Neutrophil (primary cell): ENCODE results near the gene ZFAND6.

ENCODE experiments used
- H3K27ac ChIP-seq: fragments of 200-600 bp; sonication (generic); 2 replicates; pipeline ENCODE4 v1.5.1; 2016; ENCODE audit warnings: mild to moderate bottlenecking, moderate library complexity
- H3K27me3 ChIP-seq: fragments of 200-600 bp; sonication (generic); 2 replicates; pipeline ENCODE4 v1.6.0; 2016; ENCODE audit warnings: mild to moderate bottlenecking
- H3K36me3 ChIP-seq: fragments of 200-600 bp; sonication (generic); 2 replicates; pipeline ENCODE4 v1.5.1; 2017
- H3K4me1 ChIP-seq, 2 experiments: fragments of 200-600 bp in 1 of 2; sonication (generic) in 1 of 2; 1 replicate in 1 of 2; 2 replicates in 1 of 2; pipeline versions ENCODE4 v1.5.1 to v1.6.1; 2013 to 2016; ENCODE audit warnings: low read depth in 1 of 2, low read length in 1 of 2, mild to moderate bottlenecking in 1 of 2, moderate library complexity in 1 of 2; ENCODE audit not compliant: control insufficient read depth in 1 of 2, insufficient read depth in 1 of 2
- H3K4me3 ChIP-seq, 2 experiments: fragments of 200-600 bp in 1 of 2; sonication (generic) in 1 of 2; 1 replicate in 1 of 2; 2 replicates in 1 of 2; pipeline ENCODE4 v1.5.1; 2013 to 2016; ENCODE audit warnings: low read depth in 1 of 2, low read length in 1 of 2, mild to moderate bottlenecking in 1 of 2, moderate library complexity in 1 of 2
- H3K9me3 ChIP-seq: fragments of 200-600 bp; sonication (generic); 2 replicates; pipeline ENCODE4 v1.5.1; 2016
- TF ChIP-seq, protein P1 (sequence below): fragments of 200-600 bp; sonication (generic); IDR thresholded peaks from 2 replicates; pipeline ENCODE4 v1.5.1; 2016; ENCODE audit warnings: antibody characterized with exemption

Gene ZFAND6

GRCh38 chr15:80138961-80139360 lies 79.5 kb downstream of the ZFAND6 start:
- Histone ChIP-seq H3K27me3 (no peaks in the 10 kb centered on the region), H3K27ac (no peak overlapping the region), H3K36me3 (peaks cover 38% of the 10 kb centered on the region), H3K4me1 (peaks cover 3 to 4% of the 10 kb centered on the region in 2 experiments), H3K4me3 (no peak overlapping the region), H3K9me3 (no peaks in the 10 kb centered on the region)
- TF ChIP-seq, protein P1, sequence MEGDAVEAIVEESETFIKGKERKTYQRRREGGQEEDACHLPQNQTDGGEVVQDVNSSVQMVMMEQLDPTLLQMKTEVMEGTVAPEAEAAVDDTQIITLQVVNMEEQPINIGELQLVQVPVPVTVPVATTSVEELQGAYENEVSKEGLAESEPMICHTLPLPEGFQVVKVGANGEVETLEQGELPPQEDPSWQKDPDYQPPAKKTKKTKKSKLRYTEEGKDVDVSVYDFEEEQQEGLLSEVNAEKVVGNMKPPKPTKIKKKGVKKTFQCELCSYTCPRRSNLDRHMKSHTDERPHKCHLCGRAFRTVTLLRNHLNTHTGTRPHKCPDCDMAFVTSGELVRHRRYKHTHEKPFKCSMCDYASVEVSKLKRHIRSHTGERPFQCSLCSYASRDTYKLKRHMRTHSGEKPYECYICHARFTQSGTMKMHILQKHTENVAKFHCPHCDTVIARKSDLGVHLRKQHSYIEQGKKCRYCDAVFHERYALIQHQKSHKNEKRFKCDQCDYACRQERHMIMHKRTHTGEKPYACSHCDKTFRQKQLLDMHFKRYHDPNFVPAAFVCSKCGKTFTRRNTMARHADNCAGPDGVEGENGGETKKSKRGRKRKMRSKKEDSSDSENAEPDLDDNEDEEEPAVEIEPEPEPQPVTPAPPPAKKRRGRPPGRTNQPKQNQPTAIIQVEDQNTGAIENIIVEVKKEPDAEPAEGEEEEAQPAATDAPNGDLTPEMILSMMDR, result no peak

- H3K4me3 ChIP-seq, result no peak overlapping the region
- no peaks in the 10 kb centered on the region for H3K9me3 ChIP-seq
- H3K36me3 ChIP-seq, result peaks cover 19% of the 10 kb centered on the region
- TF ChIP-seq, protein P1, result no peak
- H3K27me3 ChIP-seq, result no peaks in the 10 kb centered on the region
- H3K4me1 ChIP-seq, result peaks cover 3 to 4% of the 10 kb centered on the region in 2 experiments
- no peak overlapping the region for H3K27ac ChIP-seq
These were observed 81.4 kb downstream of the ZFAND6 start for GRCh38 chr15:80140909-80141308.

DNA sequence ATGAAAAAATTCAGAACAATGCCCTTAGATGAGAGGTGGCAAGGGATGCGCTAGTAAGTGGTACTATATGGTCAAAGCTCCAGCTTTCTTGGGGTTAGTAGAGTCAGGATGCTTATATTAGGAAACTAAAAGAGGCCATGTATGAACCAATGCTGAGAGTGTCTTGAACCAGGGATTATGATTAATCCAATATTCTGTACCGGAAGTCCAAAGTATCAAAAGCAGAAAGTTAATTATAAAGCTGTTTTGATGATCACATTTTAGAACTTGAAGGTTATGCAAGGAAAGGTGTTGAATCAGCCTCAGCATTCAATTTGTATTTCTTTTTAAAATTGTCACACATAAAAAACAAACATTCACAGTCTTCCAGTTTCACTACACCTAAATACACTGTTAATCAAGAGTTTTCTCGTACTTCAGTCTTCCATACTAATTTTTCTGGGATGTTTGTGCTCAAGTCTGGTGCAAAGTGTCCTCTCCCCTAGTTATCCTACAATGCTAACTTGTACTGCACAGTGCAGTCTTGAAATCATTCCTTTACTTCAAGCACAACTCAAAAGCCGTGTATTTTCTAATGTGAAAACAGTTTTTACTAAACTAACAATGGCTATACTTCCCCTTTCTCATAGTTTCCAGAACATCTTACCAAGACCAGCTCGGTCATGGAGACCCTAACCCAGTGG lies 82.6 kb downstream of the ZFAND6 start:
- H3K4me3 ChIP-seq, result no peak overlapping the region
- peaks cover 3 to 4% of the 10 kb centered on the region in 2 experiments for H3K4me1 ChIP-seq
- no peaks in the 10 kb centered on the region for H3K9me3 ChIP-seq
- no peaks in the 10 kb centered on the region for H3K27me3 ChIP-seq
- TF ChIP-seq, protein P1, result no peak
- no peak overlapping the region for H3K27ac ChIP-seq
- peaks cover 8% of the 10 kb centered on the region for H3K36me3 ChIP-seq

DNA sequence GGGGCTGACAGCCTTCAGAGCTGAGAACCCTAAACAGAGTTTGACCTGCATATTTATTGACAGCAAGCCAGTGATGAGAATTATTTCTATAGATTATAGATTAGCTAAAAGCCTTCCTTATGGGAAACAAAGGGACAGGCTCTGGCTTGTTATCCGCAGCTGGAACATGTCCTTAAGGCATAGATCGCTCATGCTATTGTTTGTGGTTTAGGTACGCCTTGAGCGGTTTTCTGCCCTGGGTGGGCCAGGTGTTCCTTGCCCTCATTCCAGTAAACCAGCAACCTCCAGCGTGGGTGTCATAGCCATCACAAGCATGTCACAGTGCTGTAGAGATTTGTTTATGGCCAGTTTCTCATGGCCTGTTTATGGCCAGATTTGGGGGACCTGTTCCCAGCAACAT lies 83.2 kb downstream of the ZFAND6 start:
- TF ChIP-seq, protein P1, result no peak
- H3K27ac ChIP-seq, result no peak overlapping the region

GRCh38 chr15:80151148-80151547 lies 91.7 kb downstream of the ZFAND6 start:
- Histone ChIP-seq H3K36me3 (no peaks in the 10 kb centered on the region), H3K4me1 (peaks cover 20 to 24% of the 10 kb centered on the region in 2 experiments), H3K27ac (peak overlapping the region; percentile 77), H3K9me3 (no peaks in the 10 kb centered on the region), H3K27me3 (no peaks in the 10 kb centered on the region), H3K4me3 (no peak overlapping the region)
- TF ChIP-seq, protein P1, result no peak

More for the DNA sequence above, 83.2 kb downstream of the ZFAND6 start:
- H3K9me3 ChIP-seq, result no peaks in the 10 kb centered on the region
- no peaks in the 10 kb centered on the region for H3K27me3 ChIP-seq
- peaks cover 3 to 4% of the 10 kb centered on the region in 2 experiments for H3K4me1 ChIP-seq
- H3K4me3 ChIP-seq, result no peak overlapping the region
- H3K36me3 ChIP-seq, result peaks cover 2% of the 10 kb centered on the region
